Lower leg skin (tissue), 3 donors: ENCODE measurements around the gene GPR6.

Experiments
- POLR2A ChIP-seq, 2 donors: fragments of 450-650 bp; IDR thresholded peaks; one replicate each; pipeline ENCODE4 v1.6.1; 2016 to 2017; ENCODE audit warnings: antibody characterized with exemption in 2 of 2, mild to moderate bottlenecking in 1 of 2, moderate library complexity in 1 of 2
- TF ChIP-seq, protein P1 (sequence below), 3 donors: fragments of 450-650 bp; IDR thresholded peaks; one replicate each; pipeline ENCODE4 v1.5.1; 2016; ENCODE audit warnings: antibody characterized with exemption in 3 of 3, mild to moderate bottlenecking in 3 of 3, moderate library complexity in 2 of 3

DNA sequence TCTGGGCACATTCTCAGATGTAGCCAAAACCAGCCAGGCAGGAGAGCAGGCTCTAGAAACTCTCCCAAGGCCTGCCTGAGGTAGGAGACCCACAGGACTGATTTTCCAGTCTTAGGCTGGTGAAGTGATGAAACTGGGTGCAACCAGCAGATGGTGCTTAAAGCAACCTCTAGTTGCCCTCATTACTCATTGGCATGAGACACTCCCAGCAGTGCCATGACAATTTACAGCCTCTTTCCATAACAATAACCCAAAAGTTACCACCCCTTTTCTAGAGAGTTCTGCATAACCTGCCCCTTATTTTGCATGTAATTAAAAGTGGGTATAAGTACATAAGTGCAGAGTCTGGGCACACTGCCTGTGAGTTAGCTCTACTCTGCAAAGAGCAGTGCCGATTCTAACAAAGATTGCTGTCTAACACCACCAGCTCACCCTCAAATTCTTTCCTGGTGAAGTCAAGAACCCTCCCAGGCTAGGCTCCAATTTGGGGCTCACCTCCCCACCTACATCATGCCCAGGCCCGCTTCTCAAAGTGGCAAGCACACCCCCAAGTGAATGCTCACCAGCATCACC lies 14.4 kb upstream of the GPR6 start:
- TF ChIP-seq, protein P1, sequence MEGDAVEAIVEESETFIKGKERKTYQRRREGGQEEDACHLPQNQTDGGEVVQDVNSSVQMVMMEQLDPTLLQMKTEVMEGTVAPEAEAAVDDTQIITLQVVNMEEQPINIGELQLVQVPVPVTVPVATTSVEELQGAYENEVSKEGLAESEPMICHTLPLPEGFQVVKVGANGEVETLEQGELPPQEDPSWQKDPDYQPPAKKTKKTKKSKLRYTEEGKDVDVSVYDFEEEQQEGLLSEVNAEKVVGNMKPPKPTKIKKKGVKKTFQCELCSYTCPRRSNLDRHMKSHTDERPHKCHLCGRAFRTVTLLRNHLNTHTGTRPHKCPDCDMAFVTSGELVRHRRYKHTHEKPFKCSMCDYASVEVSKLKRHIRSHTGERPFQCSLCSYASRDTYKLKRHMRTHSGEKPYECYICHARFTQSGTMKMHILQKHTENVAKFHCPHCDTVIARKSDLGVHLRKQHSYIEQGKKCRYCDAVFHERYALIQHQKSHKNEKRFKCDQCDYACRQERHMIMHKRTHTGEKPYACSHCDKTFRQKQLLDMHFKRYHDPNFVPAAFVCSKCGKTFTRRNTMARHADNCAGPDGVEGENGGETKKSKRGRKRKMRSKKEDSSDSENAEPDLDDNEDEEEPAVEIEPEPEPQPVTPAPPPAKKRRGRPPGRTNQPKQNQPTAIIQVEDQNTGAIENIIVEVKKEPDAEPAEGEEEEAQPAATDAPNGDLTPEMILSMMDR (IDR thresholded peaks at IDR 0.05): no peak
- no peak for TF ChIP-seq POLR2A (IDR thresholded peaks at IDR 0.05)
